HG02943 (cell line): ENCODE measurements around the gene AQP9.

Experiments used
- ATAC-seq: cut with Tn5 transposase; IDR thresholded peaks from one replicate; pipeline ENCODE4 v1.9.1; 2021; ENCODE audit warnings: mild to moderate bottlenecking, low read depth, moderate library complexity; ENCODE audit not compliant: unreplicated experiment

AQP9 gene

DNA sequence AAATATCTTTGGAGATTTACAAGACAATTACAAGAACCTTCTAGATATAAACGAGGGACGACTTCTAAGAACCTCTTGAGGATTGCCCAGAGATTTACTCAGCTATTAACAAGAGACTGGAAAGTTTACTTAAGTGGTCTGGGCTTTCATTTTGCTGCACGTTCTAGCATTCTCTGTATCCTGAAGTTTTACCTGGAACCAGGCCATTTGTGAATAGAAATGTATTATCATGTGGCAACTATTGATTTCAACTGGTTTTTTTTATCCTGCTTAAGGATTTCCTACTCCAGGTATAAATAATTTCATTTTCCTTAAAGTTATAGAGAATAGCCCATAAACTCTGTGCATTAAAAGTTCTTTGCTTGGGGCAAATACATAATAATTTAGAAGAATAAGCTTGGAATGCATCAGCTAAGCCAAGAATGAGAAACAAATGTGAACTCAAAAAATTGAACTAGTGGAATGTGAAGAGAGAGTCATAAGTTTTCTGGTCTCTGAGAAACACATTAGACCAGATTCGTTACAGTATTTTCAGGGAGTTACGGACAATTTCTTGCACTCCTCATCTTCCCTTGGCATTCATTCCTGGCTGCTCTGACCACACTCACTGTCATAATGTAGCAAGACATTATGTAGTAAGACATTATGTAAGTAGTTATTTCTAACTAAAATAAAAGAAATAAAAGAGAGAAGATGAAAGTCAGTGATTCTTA is 1.3 kb downstream of the AQP9 start:
- no peak for ATAC-seq

DNA sequence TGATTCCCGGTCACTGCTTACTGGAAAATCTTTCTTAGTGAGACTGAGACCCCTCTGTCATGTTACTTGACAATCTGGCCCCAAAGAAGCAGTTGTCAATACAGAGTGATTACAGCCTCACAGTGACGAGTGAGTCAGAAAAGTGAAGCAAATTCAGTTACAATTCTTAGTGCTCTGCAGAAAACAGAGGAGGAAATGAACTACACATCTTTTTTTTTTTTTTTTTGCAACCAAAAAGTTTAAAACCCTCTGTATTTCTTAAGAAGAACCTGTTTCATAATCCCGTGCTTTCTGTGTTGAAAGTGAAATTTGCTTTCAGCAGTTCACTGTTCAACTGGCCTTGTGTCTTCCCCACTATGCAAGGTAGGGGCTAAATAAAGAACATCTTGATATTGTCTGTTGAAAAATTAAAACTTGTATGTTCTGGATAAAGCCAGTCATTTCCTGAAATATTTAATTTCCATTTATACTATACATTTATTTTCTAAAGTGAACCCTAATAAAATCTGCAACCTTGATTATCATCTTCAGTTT is 1.9 kb downstream of the AQP9 start:
- no peak for ATAC-seq

DNA sequence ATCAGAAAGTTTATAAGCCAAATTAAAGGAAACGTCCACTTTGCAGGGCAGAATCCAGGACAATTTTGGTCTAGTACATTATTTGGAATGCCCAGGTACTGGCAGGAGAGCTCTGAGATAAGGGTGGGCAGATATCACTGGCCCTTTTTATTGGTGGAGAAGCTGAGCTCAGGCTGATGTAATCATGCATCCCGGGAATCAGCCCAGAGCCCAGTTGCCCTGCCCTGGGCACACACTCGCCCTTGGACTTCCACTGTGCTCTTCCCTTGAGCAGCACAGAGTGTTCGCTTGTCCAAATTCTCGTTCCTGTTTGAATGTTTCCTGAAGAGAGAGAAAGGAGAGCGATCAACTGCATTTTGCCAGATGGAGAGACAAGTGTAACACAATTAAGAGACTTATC is 3.7 kb downstream of the AQP9 start:
- no peak for ATAC-seq

DNA sequence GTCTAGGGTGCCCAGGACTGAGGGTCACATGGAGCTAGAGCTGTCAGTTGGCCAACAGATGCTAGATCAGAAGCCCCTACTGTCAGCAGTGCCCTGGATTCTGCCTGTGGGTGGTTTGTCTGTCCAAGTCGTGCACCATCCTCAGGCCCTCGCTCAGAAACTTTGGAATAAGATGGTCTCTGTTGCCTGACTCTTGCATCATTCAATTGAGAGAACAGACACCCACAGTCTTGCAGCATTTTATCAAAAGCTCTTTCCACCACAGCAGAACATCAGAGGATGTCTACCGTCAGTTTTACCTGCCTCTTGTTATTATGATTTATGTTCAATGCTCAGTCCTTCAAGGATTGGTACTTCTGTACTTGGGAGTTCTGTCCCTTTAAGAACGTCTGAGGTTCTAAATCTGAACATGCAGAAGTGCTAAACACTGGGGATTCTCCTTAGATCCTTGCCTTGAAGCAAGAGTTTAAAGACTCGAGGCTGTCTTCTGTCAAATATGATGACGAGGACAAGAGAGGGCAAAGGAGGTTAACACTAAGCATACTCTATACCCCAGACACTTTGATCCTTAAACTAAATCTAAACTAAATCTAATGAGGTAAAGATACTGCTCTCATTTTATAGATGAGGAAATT is 4.8 kb downstream of the AQP9 start:
- no peak for ATAC-seq

DNA sequence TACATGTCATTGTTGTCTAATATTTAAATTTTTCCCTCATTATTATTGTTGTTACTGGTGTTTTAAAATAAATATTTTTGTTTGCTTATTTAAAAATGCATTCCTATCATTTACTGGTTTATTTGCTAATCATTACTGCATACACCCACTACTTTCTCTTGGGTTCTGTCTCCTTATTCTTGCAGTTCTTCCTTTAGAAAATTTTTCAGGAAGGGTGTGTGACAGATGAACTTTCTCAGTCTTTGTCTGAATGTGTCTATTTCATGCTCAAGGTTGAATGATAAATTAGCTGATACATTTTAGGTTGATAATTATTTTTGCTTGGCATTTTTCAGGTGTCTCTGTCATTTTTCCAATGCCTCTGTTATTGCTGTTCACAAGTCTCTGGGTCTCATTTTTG is 7.4 kb downstream of the AQP9 start:
- ATAC-seq: no peak

DNA sequence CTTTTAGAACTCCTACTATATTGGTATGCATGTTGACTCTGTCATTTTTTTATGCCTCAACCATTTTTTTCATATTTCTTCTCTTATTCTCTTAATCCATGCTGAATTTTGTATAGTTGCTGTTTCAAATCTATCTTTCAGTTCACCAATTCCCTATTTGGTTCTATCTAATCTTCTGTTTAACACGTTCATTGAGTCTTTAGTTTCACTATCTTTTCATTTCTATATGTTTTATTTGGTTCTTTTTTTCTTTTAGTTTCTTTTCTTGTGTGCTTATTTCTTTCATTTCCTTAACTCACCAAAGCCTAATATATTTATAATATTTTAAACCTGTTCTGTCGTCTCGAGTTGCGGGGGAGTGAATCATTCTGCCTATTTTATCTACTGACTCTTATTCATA is 8.0 kb downstream of the AQP9 start:
- ATAC-seq: no peak

DNA sequence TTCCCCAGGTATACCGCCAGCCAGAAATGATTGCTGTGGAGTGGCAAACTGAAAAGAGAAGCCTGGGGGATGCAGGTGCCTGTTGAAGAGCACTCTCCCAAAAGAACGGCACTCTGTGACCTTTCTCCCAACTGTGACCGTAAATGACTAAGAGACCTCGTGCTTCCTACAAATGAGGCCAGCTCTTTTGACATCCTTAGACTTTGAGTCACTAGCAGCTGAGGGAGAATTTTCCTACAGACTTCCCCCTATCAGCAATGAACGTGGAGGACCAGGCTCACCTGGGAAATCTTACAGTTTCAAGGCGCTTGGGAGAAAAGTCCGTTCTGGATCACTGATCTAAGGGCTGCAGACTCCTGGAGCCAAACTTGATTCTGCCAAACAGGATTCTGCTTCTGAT is 8.6 kb downstream of the AQP9 start:
- ATAC-seq: no peak

DNA sequence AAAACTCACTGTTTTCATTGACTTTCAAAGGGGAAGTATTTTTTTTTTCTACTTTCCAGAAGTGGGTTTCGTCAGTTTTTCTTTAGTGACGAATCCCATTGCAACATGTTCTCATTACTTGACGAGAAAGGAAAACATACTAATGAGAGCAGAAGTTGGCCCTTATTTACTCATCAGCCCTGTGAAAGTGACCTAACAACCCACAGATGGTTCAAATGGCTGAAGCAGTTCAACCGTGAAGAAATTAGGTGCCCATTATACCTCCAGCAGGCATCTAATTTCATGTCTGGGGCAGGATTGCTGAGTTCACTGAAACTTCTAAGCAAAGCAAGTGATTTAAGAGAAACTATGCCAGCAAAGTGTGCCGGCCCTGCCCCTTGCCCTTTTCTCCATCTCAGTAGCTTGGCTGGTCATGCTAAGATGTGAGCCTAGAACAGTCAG is 9.0 kb downstream of the AQP9 start:
- ATAC-seq: no peak

DNA sequence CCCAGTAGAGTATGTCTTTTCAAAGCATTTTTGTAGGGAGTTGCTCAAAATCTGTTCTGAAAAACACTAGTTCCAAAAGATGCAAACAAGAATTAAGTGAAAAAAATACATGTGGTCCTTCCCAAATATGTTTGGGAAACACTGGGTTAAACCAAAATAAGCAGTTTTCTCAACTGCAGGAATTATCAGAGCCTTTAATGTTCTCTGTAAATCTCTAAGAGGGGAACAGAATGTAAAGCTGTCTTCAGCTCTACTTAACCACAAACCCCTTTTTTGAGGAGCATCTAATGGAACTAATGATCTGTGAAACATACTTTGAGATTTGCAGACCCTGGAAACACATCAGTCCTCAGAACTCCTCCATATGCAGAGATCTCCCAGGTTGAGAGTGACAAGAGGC is 9.9 kb downstream of the AQP9 start:
- no peak for ATAC-seq

DNA sequence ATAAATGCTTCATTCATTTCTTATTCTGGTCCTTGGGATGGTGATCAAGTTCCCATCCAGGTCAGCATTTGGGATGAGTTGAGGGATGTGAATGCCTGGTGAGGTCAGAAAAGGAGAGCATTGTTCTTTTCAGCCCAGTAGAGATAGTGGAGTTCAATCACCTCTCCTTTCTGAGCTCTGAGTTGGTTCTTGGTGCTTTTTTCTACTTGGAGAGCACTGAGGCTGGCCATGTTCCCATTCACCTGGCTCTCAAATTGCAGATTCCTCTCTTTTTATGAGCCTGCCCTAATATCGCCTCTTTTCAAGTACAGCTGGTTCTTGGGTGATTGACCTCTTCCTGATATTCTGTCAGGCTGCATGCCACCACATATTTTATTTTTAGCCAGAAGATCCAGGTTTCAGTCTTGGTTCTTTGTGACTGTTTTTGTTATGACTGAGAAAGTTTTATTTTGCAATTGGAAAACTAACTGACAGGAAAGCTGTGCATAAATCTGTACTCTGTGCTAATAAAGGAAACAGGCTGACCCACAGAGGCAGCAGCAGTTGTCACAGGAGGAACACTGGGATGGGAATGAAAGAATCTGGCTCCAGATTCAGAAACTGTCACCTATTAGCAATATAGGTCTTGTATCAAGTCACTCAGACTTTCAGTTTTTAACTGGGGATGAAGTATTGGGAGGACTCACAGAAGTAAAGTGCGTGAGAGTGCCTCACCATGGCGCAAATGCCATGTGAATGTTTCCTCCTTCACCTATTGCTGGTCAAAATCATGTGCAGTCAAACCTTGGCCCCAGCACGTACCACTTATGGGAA is 10.7 kb downstream of the AQP9 start:
- ATAC-seq: no peak

DNA sequence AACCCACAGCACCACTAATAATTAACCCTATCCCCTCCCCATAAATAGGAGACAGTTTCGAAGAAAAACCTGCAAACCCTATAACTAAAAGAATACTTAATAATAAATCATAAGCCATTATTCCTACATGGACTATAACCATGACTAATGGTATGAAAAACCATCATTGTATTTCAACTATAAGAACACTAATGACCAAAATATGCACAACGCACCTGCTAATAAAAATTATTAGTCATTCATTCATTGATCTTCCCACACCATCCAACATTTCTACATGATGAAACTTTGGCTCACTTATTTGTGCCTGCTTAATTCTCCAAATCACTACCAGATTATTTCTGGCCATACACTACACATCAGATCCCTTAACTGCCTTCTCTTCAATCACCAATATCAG is 16.6 kb downstream of the AQP9 start:
- no peak for ATAC-seq

DNA sequence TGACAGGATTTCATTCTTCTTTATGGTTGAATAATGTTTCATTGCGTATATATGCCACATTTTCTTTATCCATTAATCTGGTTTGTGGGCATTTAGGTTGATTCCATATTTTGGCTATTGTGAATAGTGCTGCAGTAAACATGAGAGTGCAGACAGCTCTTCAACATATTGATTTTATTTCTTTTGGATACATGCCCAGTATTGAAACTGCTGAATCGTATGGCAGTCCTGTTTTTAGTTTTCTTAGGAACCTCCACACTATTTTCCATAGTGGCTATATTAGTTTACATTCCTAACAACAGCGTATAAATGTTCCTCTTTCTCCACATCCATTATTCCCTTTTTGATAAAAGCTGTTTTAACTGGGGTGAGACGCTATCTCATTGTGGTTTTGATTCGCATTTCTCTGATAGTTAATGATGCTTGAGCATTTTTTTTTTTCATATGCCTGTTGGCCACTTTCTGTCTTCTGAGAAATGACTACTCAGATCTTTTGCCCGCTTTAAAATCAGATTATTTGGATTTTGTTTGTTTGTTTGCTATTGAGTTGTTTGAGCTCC is 21.7 kb downstream of the AQP9 start:
- no peak for ATAC-seq

DNA sequence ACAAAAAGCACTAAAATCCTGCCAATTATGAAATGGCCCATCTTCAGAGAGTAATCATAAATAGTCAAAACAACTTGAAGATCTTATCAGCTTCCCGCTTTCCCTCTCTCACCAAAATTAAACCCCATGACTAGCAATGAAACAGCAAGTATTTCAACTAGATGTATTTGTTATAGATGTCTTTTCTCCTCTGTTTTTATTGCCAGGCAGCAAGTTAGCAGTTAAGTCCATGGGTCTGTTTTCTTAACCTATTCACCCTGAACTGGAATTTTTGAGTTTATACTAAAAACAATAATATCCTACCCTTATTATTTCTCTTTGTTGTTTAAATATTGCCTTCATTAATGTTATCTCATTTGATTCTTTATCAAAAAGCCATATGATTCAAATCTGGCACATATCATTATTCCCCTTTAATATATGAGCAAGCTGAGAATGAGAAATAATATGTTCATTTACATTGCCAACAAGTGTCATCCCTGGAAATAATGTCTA is 23.3 kb downstream of the AQP9 start:
- ATAC-seq: no peak

DNA sequence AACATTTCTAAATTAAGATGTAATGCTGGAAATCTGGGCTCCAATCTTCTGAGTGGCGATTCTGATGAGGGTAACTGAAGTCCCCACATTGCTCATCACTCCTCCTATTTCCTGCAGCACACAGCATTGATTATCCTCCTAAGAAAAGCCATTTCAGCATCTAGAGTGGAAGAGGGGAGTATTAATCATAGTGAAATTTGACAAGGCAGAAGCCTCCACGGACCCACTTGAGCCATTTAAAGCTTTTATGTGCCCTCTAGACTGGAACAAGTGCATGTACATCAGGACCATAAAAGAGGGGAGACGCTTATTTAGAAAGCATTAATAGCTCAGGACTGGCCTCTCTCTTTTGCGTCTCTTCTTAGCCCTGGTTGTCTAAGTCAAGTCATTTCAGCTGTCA is 25.8 kb downstream of the AQP9 start:
- no peak for ATAC-seq

DNA sequence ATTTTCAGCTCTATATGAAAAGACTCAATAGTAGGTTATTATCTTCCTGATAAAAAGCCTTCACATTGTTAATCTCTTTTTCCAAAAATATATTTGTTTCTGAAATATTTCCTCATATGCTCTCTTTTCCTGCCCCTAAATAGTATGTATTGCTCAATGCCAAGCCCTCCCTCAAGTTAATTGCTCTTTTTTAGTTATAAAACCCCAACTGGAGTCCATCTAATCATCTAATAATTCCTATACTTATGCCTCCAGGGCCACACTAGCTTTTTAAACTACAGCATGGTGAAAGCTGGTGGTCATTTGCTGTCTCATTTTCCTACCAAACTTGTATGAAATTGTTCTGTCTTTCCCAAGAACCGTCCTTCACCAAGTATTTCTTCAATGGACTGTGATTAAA is 26.7 kb downstream of the AQP9 start:
- no peak for ATAC-seq

DNA sequence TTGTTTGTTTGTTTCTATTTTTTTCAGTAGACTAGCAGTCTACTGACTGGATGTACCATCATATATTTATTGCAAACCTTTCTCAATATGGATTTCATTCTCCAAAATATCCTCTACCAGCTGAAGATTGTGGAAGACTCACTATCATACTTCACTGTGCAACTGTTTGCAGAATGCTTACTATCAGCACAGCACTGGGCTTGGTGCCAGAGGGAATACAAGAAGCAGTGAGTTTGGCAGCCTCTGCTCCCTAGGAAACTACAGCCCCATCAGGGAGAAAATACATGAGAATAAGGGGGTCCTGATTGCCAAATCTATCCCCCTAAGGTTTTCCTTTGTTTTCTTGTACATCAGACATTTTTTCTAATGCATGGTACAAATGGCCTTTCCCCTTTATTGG is 27.5 kb downstream of the AQP9 start:
- no peak for ATAC-seq

DNA sequence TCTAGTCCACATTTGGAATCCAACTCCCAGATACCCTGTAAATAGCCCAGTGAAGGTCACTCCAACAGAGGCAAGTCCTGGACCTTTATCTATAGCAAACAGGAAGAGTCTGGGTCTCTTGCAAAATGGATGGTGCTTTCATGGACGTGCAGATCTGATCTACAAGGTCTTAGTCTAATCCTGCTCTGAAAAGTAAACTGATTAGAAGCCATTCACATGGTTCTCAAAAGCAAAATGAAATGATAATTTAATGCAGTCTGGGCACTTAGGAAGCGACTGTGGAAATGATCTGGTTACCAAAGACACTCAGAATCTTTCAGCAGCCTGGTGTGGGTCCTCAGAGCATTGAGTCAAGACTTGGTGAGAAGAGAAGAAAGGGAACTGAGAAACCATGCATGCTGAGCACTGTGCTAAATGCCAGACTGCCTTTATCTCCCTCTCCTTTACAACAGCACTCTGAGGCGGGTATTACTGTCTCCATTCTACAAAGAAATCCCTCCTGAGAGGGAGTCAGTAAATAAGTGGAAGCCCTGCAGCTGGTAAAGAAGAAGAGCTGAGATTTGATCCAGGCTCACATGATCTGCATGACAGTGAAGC is 29.0 kb downstream of the AQP9 start:
- no peak for ATAC-seq

DNA sequence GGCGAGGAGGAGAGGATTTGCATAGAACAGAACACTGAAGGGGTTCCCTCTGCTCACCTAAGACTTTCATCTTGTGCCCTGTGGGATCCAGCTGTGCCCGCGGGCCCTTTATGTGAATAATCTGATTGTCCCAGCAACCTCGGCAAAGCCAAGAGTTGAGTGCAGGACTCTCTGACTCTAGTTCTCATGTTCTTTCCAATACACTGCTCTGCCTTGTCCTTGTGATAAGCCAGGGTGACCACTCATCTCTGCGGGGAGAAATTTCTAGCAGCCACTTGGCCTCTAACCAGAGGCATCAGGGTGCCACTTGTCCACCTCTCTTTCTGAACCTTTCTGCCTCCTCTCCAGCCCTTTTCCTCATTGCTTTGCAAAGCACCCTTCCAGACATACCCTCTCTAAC is 31.8 kb downstream of the AQP9 start:
- no peak for ATAC-seq

DNA sequence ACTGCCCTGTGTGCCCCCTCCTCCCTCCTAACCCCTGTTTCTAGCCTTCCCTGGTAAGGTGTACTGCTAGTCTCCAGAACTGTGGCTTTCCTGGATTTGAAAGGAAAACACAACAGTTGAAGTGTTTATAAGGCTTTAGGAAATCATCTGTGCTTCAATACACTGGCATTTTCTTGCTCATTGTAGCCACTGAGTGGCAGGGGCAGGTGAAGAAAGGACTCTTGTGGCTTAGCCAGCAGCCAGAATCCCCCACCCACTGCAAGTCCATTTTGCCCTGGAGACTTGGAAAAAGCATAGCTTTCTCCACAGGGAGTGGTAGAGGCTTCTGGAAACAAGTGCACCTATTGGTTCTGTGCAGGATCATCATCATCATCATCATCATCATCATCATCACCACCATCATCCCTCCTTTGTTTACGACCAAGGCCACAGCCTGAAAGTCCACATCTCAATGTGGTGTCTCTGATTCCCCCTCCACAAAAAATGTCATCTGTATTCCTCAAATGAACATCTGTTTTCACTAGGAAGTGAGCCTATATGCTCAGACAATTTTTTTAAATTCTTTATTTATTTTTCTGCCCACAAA is 33.4 kb downstream of the AQP9 start:
- no peak for ATAC-seq

DNA sequence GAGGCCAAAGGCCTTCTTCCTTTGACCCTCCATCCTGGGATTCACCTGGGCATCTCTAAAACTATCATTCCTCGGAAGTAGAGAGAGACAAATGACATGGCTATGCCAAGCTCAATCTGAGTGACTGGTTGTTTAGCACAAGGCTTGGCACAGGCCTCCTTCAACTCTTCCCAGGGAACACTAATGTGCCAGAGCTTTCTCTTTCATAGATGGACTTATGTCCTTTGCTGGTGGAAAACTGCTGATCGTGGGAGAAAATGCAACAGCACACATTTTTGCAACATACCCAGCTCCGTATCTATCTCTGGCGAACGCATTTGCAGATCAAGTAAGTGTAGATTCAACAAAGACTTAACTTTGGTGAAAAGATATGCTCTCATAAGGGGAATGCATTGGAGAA is 36.5 kb downstream of the AQP9 start:
- ATAC-seq: no peak
